Measurements from ENCODE around the gene ANXA2. TPM values are rescaled to one million over a fixed set of nuclear protein-coding genes. Genes with fewer than 3 reads are reported as not detected.

Gene ANXA2
- polyA plus RNA-seq, 1 donor (not counting 4 experiments of a cell fraction or from before 2014, with no cell fraction given): 11,017 TPM

DNA sequence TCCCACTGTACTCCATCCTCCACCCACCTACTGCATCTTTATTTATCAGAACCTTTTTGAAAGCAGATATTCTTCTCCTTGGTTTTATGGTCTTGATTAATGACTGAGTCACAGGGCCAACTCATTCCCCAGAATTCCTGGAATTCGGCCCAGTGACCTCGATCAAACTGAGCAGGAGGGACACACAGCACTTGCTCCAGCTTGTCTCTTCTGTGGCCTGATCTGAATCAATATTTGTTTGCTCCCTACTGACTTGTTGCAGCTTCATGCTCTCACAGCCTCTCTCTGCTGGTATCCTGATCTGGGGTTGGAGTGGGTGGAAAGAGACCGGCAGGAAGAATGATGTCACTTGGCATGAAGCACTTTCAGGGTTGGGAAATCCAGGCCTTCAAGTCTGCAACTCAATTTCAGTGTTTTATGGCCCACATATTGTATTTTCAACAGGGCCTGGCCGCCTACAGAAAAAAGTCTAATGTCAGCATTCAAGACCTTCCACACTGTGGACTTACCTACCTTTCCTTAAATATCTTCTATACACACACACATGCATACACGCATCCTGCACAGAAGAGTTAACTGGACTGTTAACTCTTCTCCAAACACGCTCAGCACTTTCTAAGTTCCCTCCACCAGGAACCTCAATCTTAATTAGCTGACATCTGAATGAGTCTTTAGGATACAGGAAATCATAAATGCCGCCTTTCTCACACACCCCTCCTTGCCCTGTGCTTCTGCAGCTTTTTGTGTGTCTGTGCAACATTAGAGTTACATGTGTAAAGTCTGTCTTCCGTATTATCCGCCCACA is 4.6 kb downstream of the ANXA2 start:
- Histone ChIP-seq H4K20me1 (ENCODE audit: control insufficient read depth, extremely low read depth, insufficient read depth, low read length) (peaks cover 59% of the 10 kb centered on the region), H3K4me1 (ENCODE audit: control insufficient read depth, extremely low read depth, insufficient read depth, low read length) (peaks cover 64% of the 10 kb centered on the region), H3K9ac (ENCODE audit: control insufficient read depth, extremely low read depth, insufficient read depth, low read length) (peak overlapping the region; percentile 99), H3K27ac (ENCODE audit: control insufficient read depth, insufficient read depth, low read length) (peak overlapping the region; percentile 99), H3K4me3 (ENCODE audit: control insufficient read depth in 2 of 3, extremely low read depth in 1 of 3, insufficient read depth in 2 of 3, low read depth in 1 of 3, low read length in 3 of 3) (peak overlapping the region; percentile 77 to 97 (median 86)), H3K9me1 (ENCODE audit: control insufficient read depth, extremely low read depth, insufficient read depth, low read length) (peaks cover 3% of the 10 kb centered on the region), H2AFZ (ENCODE audit: control insufficient read depth, low read length) (no peak overlapping the region), H3K79me2 (ENCODE audit: control insufficient read depth, insufficient read depth, low read length) (peaks cover 95% of the 10 kb centered on the region), H3K27me3 (ENCODE audit: control insufficient read depth, extremely low read depth, insufficient read depth, low read length) (no peaks in the 10 kb centered on the region), H3K36me3 (ENCODE audit: control insufficient read depth in 2 of 2, extremely low read depth in 1 of 2, insufficient read depth in 2 of 2, low read length in 2 of 2) (peaks cover 29 to 74% of the 10 kb centered on the region in 2 experiments), H3K4me2 (ENCODE audit: control insufficient read depth, extremely low read depth, insufficient read depth, low read depth, low read length) (peak overlapping the region; percentile 89), H3K9me3 (ENCODE audit: control insufficient read depth, low read depth, low read length) (no peaks in the 10 kb centered on the region)
- TF ChIP-seq, protein P1, sequence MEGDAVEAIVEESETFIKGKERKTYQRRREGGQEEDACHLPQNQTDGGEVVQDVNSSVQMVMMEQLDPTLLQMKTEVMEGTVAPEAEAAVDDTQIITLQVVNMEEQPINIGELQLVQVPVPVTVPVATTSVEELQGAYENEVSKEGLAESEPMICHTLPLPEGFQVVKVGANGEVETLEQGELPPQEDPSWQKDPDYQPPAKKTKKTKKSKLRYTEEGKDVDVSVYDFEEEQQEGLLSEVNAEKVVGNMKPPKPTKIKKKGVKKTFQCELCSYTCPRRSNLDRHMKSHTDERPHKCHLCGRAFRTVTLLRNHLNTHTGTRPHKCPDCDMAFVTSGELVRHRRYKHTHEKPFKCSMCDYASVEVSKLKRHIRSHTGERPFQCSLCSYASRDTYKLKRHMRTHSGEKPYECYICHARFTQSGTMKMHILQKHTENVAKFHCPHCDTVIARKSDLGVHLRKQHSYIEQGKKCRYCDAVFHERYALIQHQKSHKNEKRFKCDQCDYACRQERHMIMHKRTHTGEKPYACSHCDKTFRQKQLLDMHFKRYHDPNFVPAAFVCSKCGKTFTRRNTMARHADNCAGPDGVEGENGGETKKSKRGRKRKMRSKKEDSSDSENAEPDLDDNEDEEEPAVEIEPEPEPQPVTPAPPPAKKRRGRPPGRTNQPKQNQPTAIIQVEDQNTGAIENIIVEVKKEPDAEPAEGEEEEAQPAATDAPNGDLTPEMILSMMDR (optimal IDR thresholded peaks at IDR 0.05 in 1 of 3, IDR thresholded peaks at IDR 0.05 in 1 of 3, conservative IDR thresholded peaks at IDR 0.05 in 1 of 3; ENCODE audit: extremely low read depth in 1 of 3, insufficient read depth in 2 of 3, low read length in 3 of 3): no peak
- TF ChIP-seq EZH2 (IDR thresholded peaks at IDR 0.05; ENCODE audit: low read length): no peak
- dilution Hi-C loops (cut with MboI; ENCODE audit: extremely low pct_ligation_motif_present, low sequenced_read_pairs): no loop called here
- FAIRE-seq (peak; percentile 67), DNase-seq (ENCODE audit: low read depth, low spot score) (peak; percentile 86)

- no peak overlapping the region for H2AFZ ChIP-seq (ENCODE audit: control insufficient read depth, low read length)
- TF ChIP-seq EZH2 (IDR thresholded peaks at IDR 0.05; ENCODE audit: low read length): no peak
- TF ChIP-seq, protein P1 (optimal IDR thresholded peaks at IDR 0.05 in 1 of 3, IDR thresholded peaks at IDR 0.05 in 1 of 3, conservative IDR thresholded peaks at IDR 0.05 in 1 of 3; ENCODE audit: extremely low read depth in 1 of 3, insufficient read depth in 2 of 3, low read length in 3 of 3): no peak
- peak overlapping the region; percentile 99 for H3K9ac ChIP-seq (ENCODE audit: control insufficient read depth, extremely low read depth, insufficient read depth, low read length)
- peaks cover 62% of the 10 kb centered on the region for H4K20me1 ChIP-seq (ENCODE audit: control insufficient read depth, extremely low read depth, insufficient read depth, low read length)
- peaks cover 100% of the 10 kb centered on the region for H3K79me2 ChIP-seq (ENCODE audit: control insufficient read depth, insufficient read depth, low read length)
- H3K36me3 ChIP-seq (ENCODE audit: control insufficient read depth in 2 of 2, extremely low read depth in 1 of 2, insufficient read depth in 2 of 2, low read length in 2 of 2): peaks cover 29 to 74% of the 10 kb centered on the region in 2 experiments
- H3K4me1 ChIP-seq (ENCODE audit: control insufficient read depth, extremely low read depth, insufficient read depth, low read length): peaks cover 69% of the 10 kb centered on the region
- H3K9me1 ChIP-seq (ENCODE audit: control insufficient read depth, extremely low read depth, insufficient read depth, low read length): peaks cover 3% of the 10 kb centered on the region
- H3K4me3 ChIP-seq (ENCODE audit: control insufficient read depth in 2 of 3, extremely low read depth in 1 of 3, insufficient read depth in 2 of 3, low read depth in 1 of 3, low read length in 3 of 3): peak overlapping the region; percentile 10 to 68 (median 43)
- peak overlapping the region; percentile 99 for H3K27ac ChIP-seq (ENCODE audit: control insufficient read depth, insufficient read depth, low read length)
- no peaks in the 10 kb centered on the region for H3K27me3 ChIP-seq (ENCODE audit: control insufficient read depth, extremely low read depth, insufficient read depth, low read length)
- FAIRE-seq (peak; percentile 41), DNase-seq (ENCODE audit: low read depth, low spot score) (peak; percentile 65)
- no peaks in the 10 kb centered on the region for H3K9me3 ChIP-seq (ENCODE audit: control insufficient read depth, low read depth, low read length)
- dilution Hi-C loops (cut with MboI; ENCODE audit: extremely low pct_ligation_motif_present, low sequenced_read_pairs): no loop called here
- H3K4me2 ChIP-seq (ENCODE audit: control insufficient read depth, extremely low read depth, insufficient read depth, low read depth, low read length): peak overlapping the region; percentile 89
Observed at GRCh38 chr15:60392601-60392985, 5.2 kb downstream of the ANXA2 start.
